ENCODE data around the gene HEMGN. TPM values are rescaled to one million over a fixed set of nuclear protein-coding genes. Genes with fewer than 3 reads are reported as not detected.

HEMGN gene
- total and polyA plus RNA-seq, 2 of the 4 experiments (the other 2 are of a cell fraction): not detected

DNA sequence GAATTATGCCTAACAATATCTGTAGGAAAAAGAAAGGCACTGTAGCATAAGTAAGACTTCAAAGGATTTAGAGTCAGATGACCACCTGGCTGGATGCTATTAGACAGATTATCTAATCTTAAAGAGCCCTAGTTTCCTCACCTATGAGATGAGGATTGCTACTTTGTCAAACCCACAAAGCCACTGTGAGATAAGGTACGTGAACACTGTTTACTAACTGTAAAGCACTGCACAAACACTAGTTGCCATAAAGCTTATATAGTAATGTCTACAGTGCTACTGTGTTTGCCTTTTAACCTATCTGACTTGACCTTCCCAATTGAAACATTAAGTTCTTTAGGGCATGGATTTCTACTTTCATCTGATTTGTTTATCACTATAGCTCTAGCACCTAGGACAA lies 26.0 kb downstream of the HEMGN start:
- TF ChIP-seq BHLHE40 (IDR thresholded peaks at IDR 0.05; ENCODE audit: low read depth, low read length): no peak
- TF ChIP-seq CEBPB (IDR thresholded peaks at IDR 0.05; ENCODE audit: low read depth, low read length): no peak
- no peak for TF ChIP-seq CHD1 (IDR thresholded peaks at IDR 0.05; ENCODE audit: low read depth, low read length)
- TF ChIP-seq MXI1 (IDR thresholded peaks at IDR 0.05; ENCODE audit: borderline replicate concordance, low read depth, low read length): no peak
- no peak for TF ChIP-seq FOS (IDR thresholded peaks at IDR 0.05; ENCODE audit: low read depth, low read length)
- no peak for TF ChIP-seq NFE2L2 (IDR thresholded peaks at IDR 0.05; ENCODE audit: low read depth, low read length)
- no peak for TF ChIP-seq RFX5 (IDR thresholded peaks at IDR 0.05; ENCODE audit: low read depth, low read length)
- TF ChIP-seq POLR2A (IDR thresholded peaks at IDR 0.05; ENCODE audit: low read depth, low read length): no peak
- no peak for TF ChIP-seq ELK1 (IDR thresholded peaks at IDR 0.05; ENCODE audit: borderline replicate concordance, low read depth, low read length)
- TF ChIP-seq, protein P1, sequence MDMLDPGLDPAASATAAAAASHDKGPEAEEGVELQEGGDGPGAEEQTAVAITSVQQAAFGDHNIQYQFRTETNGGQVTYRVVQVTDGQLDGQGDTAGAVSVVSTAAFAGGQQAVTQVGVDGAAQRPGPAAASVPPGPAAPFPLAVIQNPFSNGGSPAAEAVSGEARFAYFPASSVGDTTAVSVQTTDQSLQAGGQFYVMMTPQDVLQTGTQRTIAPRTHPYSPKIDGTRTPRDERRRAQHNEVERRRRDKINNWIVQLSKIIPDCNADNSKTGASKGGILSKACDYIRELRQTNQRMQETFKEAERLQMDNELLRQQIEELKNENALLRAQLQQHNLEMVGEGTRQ (IDR thresholded peaks at IDR 0.05; ENCODE audit: low read depth, low read length): no peak
- TF ChIP-seq CTCF (conservative IDR thresholded peaks at IDR 0.05; ENCODE audit: low read depth, low read length): no peak
- no peak for TF ChIP-seq SMC3 (IDR thresholded peaks at IDR 0.05; ENCODE audit: low read depth, low read length)
- TF ChIP-seq RCOR1 (IDR thresholded peaks at IDR 0.05; ENCODE audit: insufficient replicate concordance, low read length): no peak
- no peak for TF ChIP-seq RAD21 (IDR thresholded peaks at IDR 0.05; ENCODE audit: low read length)
- TF ChIP-seq MAFK (IDR thresholded peaks at IDR 0.05; ENCODE audit: low read depth, low read length): no peak
- TF ChIP-seq MAZ (IDR thresholded peaks at IDR 0.05; ENCODE audit: borderline replicate concordance, low read depth, low read length): no peak
- H2BK15ac ChIP-seq (ENCODE audit: low read depth, low read length): no peak overlapping the region
- intact Hi-C loops (cut with micrococcal nuclease): no loop called here
- no peak overlapping the region for H3K23ac ChIP-seq (ENCODE audit: low read depth, low read length)
- H2BK120ac ChIP-seq (ENCODE audit: low read depth, low read length): no peak overlapping the region
- no peak overlapping the region for H2AFZ ChIP-seq (replicated peaks; ENCODE audit: low read length, poor library complexity)
- no peak overlapping the region for H2BK5ac ChIP-seq (ENCODE audit: low read depth, low read length, poor library complexity, severe bottlenecking)
- no peak overlapping the region for H3K14ac ChIP-seq (replicated peaks; ENCODE audit: low read depth, low read length)
- H3K4me1 ChIP-seq (ENCODE audit: control insufficient read depth, insufficient read depth, low read length): no peaks in the 10 kb centered on the region
- H2AK9ac ChIP-seq (replicated peaks; ENCODE audit: low read depth, low read length, poor library complexity): no peak overlapping the region
- in situ Hi-C loops (cut with MboI; ENCODE audit: low sequenced_read_pairs): no loop called here
- no peaks in the 10 kb centered on the region for H3K9me3 ChIP-seq (ENCODE audit: control insufficient read depth, insufficient read depth, low read length)
- H3K27ac ChIP-seq (ENCODE audit: insufficient read depth, low read length): no peak overlapping the region
- H3K36me3 ChIP-seq (ENCODE audit: control insufficient read depth, insufficient read depth, low read length): peaks cover 23% of the 10 kb centered on the region
- ChIA-PET POLR2A (ENCODE audit: unreplicated experiment) (no interaction called here), CTCF (interaction anchor here (0.6 to 0.8 kb wide), 2 partner anchors 10 to 11 kb away, joined by 3 read pairs; partner anchors contain the start of gene TRMO)
- H3K18ac ChIP-seq (ENCODE audit: low read depth, low read length): no peak overlapping the region
- no CpG with 5 or more reads among the region's 1 CpG for WGBS, 2 experiments (ENCODE audit: extremely low coverage in 2 of 2, insufficient read length in 1 of 2)
- H3K9me1 ChIP-seq (ENCODE audit: insufficient read depth, low read length): peaks cover 3% of the 10 kb centered on the region; the same call in 1 of the 2 replicates
- H4K91ac ChIP-seq (ENCODE audit: insufficient read depth, low read depth, low read length): no peak overlapping the region
- no peak overlapping the region for H4K8ac ChIP-seq (ENCODE audit: low read depth in 2 of 2, low read length in 2 of 2)
- no peaks in the 10 kb centered on the region for H3K27me3 ChIP-seq (ENCODE audit: control insufficient read depth, insufficient read depth, low read length)
- H3K79me1 ChIP-seq (ENCODE audit: low read depth in 1 of 2, low read length in 2 of 2): peaks cover 4 to 5% of the 10 kb centered on the region in 2 experiments; a peak in 2 of 4 replicates
- no peak overlapping the region for H3K56ac ChIP-seq (ENCODE audit: extremely low read depth, insufficient read depth, low read length)
- H3K4ac ChIP-seq (ENCODE audit: low read depth, low read length): no peak overlapping the region
- dilution Hi-C loops (cut with HindIII; ENCODE audit: low sequenced_read_pairs, unreplicated experiment): no loop called here
- no TSS peak for BruUV-seq (replicated peaks)
- no peak for DNase-seq
- H2AK5ac ChIP-seq (ENCODE audit: low read depth, low read length): no peak overlapping the region
- H3K9ac ChIP-seq (ENCODE audit: low read depth, low read length): no peak overlapping the region
- H3K4me2 ChIP-seq (ENCODE audit: low read depth, low read length): no peak overlapping the region
- no peaks in the 10 kb centered on the region for H4K20me1 ChIP-seq (ENCODE audit: insufficient read depth, low read length)
- H4K5ac ChIP-seq (ENCODE audit: low read depth, low read length): no peak overlapping the region
- ATAC-seq (ENCODE audit: low read depth): no peak
- no peak overlapping the region for H2BK20ac ChIP-seq (ENCODE audit: low read depth, low read length)
- H3K4me3 ChIP-seq (ENCODE audit: insufficient read depth, low read depth, low read length): no peak overlapping the region
